Mucosa of descending colon (tissue), 3 donors: Measurements from ENCODE around the gene CYP27C1. TPM values are rescaled to one million over a fixed set of nuclear protein-coding genes. Genes with fewer than 3 reads are reported as not detected.

Experiments used
- ATAC-seq: fragments of 200-7000 bp; cut with Tn5 transposase; one replicate; pipeline ENCODE4 v1.9.1; 2020; ENCODE audit warnings: mild to moderate bottlenecking, moderate library complexity
- DNase-seq, 3 donors: peaks; one replicate each; pipeline ENCODE4 v3.0.0-alpha.2; 2020
- H3K36me3 ChIP-seq: fragments of 200-600 bp; one replicate; pipeline ENCODE4 v1.8.0; 2021; ENCODE audit warnings: low read depth, mild to moderate bottlenecking
- H3K4me1 ChIP-seq: fragments of 200-600 bp; one replicate; pipeline ENCODE4 v1.8.0; 2021; ENCODE audit warnings: low read depth, mild to moderate bottlenecking
- H3K4me3 ChIP-seq: fragments of 200-600 bp; one replicate; pipeline ENCODE4 v1.8.0; 2021; ENCODE audit warnings: mild to moderate bottlenecking
- H3K9me3 ChIP-seq: fragments of 200-600 bp; one replicate; pipeline ENCODE4 v1.8.0; 2021; ENCODE audit warnings: mild to moderate bottlenecking
- intact Hi-C, 2 donors: fragments of 100-400 bp; cut with DNase I in 1 of 2; cut with micrococcal nuclease in 1 of 2; formaldehyde crosslinking; loops; one replicate each; pipeline versions ENCODE4 v1.11.0 to v1.11.1; 2022; cut with DNase I, micrococcal nuclease
- total RNA-seq, 3 donors: library from RNA; stranded (reverse); fragmentation: NEBNext Ultra II Directional in 2 of 3; extraction: Animal tissue kit (Norgen Biotek cat#: 25700) in 2 of 3; gene quantifications; one replicate each; pipeline versions ENCODE4 v1.2.1 to v1.2.4, GENCODE V29; 2021 to 2023
- TF ChIP-seq, protein P1 (sequence below): fragments of 200-600 bp; IDR thresholded peaks from one replicate; pipeline ENCODE4 v1.8.0; 2022; ENCODE audit warnings: antibody characterized with exemption, mild to moderate bottlenecking
- donor health status: DM: no; HTN: no; CAD: no; lungs with moderate emphysema.
- donor health status: DM: no; HTN: no; CAD: no.
- donor health status: DM: no; HTN: yes; CAD: no.

Gene CYP27C1
- total RNA-seq, 3 donors from 2014 or later, result 0.17 to 0.82 (median 0.63) TPM

DNA sequence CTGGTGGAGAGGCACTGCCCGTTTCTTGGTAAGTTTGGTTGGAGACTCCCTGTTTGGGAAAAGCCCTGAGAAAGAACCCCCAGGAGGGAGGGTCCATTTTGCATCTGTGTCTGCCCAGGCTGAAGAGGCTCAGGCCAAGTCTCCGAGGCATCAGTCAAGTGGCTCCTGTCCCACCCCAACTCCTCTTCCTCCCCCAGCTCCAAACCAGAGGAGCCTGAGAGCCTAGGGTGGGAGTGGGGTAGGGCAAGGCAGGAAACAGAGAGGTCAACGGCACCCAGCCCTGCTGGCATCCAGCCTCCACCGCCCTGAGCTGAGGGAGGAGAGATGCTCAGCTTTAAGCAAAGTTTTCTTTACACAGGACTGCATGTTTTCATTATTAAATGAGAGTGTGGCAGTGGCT, 38.2 kb downstream of the CYP27C1 start:
- intact Hi-C loops, result no loop called here
- no peak overlapping the region for H3K4me3 ChIP-seq
- H3K4me1 ChIP-seq, result no peaks in the 10 kb centered on the region
- no peaks in the 10 kb centered on the region for H3K36me3 ChIP-seq
- TF ChIP-seq, protein P1, sequence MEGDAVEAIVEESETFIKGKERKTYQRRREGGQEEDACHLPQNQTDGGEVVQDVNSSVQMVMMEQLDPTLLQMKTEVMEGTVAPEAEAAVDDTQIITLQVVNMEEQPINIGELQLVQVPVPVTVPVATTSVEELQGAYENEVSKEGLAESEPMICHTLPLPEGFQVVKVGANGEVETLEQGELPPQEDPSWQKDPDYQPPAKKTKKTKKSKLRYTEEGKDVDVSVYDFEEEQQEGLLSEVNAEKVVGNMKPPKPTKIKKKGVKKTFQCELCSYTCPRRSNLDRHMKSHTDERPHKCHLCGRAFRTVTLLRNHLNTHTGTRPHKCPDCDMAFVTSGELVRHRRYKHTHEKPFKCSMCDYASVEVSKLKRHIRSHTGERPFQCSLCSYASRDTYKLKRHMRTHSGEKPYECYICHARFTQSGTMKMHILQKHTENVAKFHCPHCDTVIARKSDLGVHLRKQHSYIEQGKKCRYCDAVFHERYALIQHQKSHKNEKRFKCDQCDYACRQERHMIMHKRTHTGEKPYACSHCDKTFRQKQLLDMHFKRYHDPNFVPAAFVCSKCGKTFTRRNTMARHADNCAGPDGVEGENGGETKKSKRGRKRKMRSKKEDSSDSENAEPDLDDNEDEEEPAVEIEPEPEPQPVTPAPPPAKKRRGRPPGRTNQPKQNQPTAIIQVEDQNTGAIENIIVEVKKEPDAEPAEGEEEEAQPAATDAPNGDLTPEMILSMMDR, result no peak
- peaks cover 6% of the 10 kb centered on the region for H3K9me3 ChIP-seq
- DNase-seq, result no peak
- no peak for ATAC-seq

DNA sequence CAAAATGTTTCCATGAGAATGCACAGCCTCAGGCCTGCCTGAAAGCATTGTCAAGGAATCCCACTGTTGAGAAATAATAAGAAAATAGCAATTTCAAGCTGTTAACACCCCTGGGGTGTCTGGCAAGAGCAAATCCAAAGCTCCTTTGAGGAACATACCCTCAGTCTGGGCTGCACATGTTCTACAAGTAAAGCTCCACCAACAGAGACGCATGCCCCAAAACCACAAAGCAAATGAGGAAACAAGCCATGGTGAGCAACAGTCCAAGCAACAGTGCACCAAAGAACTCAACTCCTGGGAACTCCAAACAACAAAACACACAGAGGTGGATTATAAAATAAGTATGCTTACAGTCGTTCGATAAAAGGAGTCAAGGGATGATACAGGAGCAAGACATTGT, 40.3 kb downstream of the CYP27C1 start:
- no peak overlapping the region for H3K4me3 ChIP-seq
- H3K4me1 ChIP-seq, result no peaks in the 10 kb centered on the region
- H3K36me3 ChIP-seq, result no peaks in the 10 kb centered on the region
- ATAC-seq (no peak), DNase-seq (no peak)
- TF ChIP-seq, protein P1, result no peak
- intact Hi-C loops, result loop anchor here in 1 of 2 donors (10.0 kb wide), 1 partner anchor 115 kb away; no protein-coding TSS in a partner anchor
- peaks cover 6% of the 10 kb centered on the region for H3K9me3 ChIP-seq

DNA sequence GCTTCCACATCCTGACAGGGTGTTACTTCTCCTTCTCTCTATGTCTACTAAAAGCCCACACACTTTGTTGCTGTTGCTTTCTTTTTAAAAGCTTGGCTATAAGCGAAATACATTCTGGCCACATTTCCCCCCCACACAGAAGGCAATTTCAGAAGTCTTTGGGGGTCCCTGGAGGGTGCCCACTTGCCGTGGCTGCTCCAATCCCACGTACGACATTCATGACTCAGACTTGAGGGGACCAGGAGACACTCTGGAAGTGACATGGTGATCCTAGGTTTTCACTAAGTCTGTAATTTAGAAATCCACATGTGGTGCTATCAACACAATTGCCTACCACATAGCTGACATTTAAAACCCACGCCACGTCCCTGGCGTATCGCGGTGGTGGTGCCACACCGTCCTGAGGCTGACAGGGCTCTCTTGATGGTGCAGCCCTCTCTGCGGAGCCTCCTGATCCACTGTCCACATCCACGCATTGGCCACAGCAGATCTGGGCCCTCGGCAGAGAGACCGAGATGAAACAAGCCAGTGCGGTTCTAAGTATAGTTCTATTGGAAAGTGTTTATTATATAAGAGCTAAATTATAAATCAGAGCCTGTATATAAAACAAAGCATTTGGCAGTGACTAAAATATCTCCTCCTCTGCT, 42.4 kb downstream of the CYP27C1 start:
- no peak overlapping the region for H3K4me3 ChIP-seq
- H3K36me3 ChIP-seq, result no peaks in the 10 kb centered on the region
- no peak for ATAC-seq
- peaks cover 6% of the 10 kb centered on the region for H3K9me3 ChIP-seq
- TF ChIP-seq, protein P1, result no peak
- H3K4me1 ChIP-seq, result no peaks in the 10 kb centered on the region
- no peak for DNase-seq
- intact Hi-C loops, result loop anchor here in 1 of 2 donors (10.0 kb wide), 1 partner anchor 113 kb away; no protein-coding TSS in a partner anchor

DNA sequence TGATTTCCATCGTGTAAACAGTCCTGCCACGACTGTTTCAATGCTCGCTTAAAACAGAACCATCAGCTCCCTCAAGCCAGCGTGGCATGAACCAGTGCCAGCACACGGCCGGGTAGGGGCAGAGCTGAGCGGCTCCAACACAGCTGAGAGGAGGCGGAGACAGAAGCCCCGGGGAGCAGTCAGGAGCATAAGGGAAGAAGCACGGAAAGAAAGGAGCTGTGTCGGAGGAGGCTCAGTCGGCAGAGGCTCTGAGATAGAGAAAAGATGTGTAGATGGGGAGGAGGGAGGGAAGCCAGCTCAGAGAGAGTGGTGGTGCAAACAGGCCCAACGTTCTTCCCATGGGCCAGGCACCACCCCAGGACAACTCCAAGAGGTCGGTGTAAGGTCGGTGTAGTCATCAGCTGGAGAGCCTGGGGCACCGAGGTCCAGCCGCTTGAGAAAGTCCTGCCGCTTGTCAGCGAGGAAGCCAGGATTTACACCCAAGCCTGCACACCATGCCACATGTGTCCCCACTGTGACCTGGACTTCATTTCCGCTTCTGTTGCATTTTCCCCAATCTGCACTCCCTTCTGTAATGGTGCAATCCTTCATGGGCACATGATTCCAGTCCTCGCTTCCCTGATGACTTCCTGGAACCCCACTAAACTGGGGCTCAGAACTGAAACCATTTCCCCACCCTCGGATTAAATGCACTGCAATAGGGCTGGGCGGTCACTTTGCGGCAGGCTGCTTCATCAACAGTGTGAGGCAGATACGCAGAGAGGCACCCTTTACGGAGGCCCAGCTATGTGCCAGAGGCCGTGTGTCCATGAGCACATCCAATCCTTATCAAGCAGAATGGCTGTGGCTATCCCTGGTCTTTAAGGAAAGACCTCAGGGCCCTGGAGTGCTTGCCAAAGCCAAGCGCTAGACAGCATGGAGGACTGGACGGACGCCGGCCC, 43.5 kb downstream of the CYP27C1 start:
- peak in 1 of 3 donors; percentile 33 for DNase-seq
- TF ChIP-seq, protein P1, result no peak
- no peaks in the 10 kb centered on the region for H3K4me1 ChIP-seq
- intact Hi-C loops, result loop anchor here in 1 of 2 donors (10.0 kb wide), 1 partner anchor 112 kb away; no protein-coding TSS in a partner anchor
- H3K36me3 ChIP-seq, result no peaks in the 10 kb centered on the region
- H3K4me3 ChIP-seq, result no peak overlapping the region
- H3K9me3 ChIP-seq, result peaks cover 6% of the 10 kb centered on the region
- peak; percentile 43 for ATAC-seq

DNA sequence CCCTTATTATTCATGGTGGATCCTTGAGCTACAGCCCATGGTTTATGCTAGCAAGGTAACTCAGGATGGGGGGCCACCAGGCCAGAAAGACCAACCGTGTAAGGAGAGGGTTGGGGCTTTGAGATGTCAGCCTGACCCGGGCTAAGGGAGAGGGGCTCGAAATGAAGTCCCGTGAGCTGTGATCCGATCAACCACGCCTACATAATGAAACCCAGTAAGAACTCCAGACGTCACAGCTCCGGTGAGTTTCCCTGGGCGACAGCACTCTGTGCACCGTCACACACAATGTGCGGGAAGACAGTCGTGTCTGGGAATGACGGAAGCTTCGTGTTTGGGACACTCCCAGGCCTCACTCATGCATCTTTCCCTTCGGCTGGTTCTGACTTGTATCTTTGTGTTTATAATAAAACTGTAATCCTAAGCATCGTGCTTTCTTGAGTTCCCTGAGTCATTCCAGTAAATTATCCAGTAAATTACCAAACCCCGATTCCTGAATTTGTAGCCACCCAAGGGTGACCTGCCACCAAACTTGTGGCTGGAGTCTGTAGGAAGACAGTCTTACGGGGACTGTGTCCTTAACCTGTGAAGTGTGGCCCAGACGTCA, 44.2 kb downstream of the CYP27C1 start:
- no peaks in the 10 kb centered on the region for H3K36me3 ChIP-seq
- no peaks in the 10 kb centered on the region for H3K4me1 ChIP-seq
- H3K9me3 ChIP-seq, result peaks cover 5% of the 10 kb centered on the region
- H3K4me3 ChIP-seq, result no peak overlapping the region
- intact Hi-C loops, result loop anchor here in 1 of 2 donors (10.0 kb wide), 1 partner anchor 111 kb away; no protein-coding TSS in a partner anchor
- peak in 1 of 3 donors; percentile 29 for DNase-seq
- ATAC-seq, result peak; percentile 39
- TF ChIP-seq, protein P1, result no peak
